Gastrocnemius medialis (tissue), 4 donors: ENCODE results near the gene JAKMIP1. TPM values are rescaled to one million over a fixed set of nuclear protein-coding genes. Genes with fewer than 3 reads are reported as not detected.

ENCODE experiments used
- ATAC-seq, 2 donors: fragments of 150-250 bp; one replicate each; pipeline ENCODE4 v1.9.1; 2016
- DNase-seq, 2 donors: peaks; one replicate each; pipeline ENCODE4 v3.0.0-alpha.2; 2019
- H3K27ac ChIP-seq, 4 donors: fragments of 200-600 bp; sonication (generic); 1 replicate in 1 of 4; 2 replicates in 3 of 4; pipeline ENCODE4 v1.5.1; 2016 to 2018; ENCODE audit warnings: mild to moderate bottlenecking in 2 of 4, moderate library complexity in 1 of 4
- H3K27me3 ChIP-seq, 3 donors: fragments of 200-600 bp; sonication (generic) in 2 of 3; 1 replicate in 1 of 3; 2 replicates in 2 of 3; pipeline versions ENCODE4 v1.5.1 to v1.6.0; 2016 to 2019; ENCODE audit warnings: mild to moderate bottlenecking in 1 of 3, moderate library complexity in 1 of 3
- H3K36me3 ChIP-seq, 2 donors: fragments of 200-600 bp; sonication (generic) in 1 of 2; one replicate each; pipeline ENCODE4 v1.5.1; 2017 to 2018
- H3K4me1 ChIP-seq, 2 donors: fragments of 200-600 bp; sonication (generic) in 1 of 2; one replicate each; pipeline ENCODE4 v1.5.1; 2016 to 2017; ENCODE audit warnings: mild to moderate bottlenecking in 2 of 2
- H3K4me3 ChIP-seq, 4 donors: fragments of 200-600 bp; sonication (generic) in 3 of 4; 1 replicate in 1 of 4; 2 replicates in 3 of 4; pipeline ENCODE4 v1.5.1; 2016 to 2019; ENCODE audit warnings: mild to moderate bottlenecking in 2 of 4
- H3K9me3 ChIP-seq, 3 donors: fragments of 200-600 bp; sonication (generic) in 2 of 3; 1 replicate in 1 of 3; 2 replicates in 2 of 3; pipeline ENCODE4 v1.5.1; 2016 to 2019
- POLR2A ChIP-seq, 2 donors: fragments of 450-650 bp; IDR thresholded peaks; one replicate each; pipeline ENCODE4 v1.6.1; 2017; ENCODE audit warnings: antibody characterized with exemption in 2 of 2, mild to moderate bottlenecking in 2 of 2, moderate library complexity in 2 of 2
- in situ Hi-C, 4 donors: fragments of 200-750 bp; cut with MboI; loops; one replicate each; pipeline versions ENCODE4 v1.15.0 to v1.8.0; 2017; ENCODE audit warnings: low sequenced_read_pairs in 4 of 4
- intact Hi-C: fragments of 100-400 bp; cut with DNase I; formaldehyde crosslinking; loops from one replicate; pipeline ENCODE4 v1.15.1; 2023; ENCODE audit warnings: low total_unique reads
- total RNA-seq, 4 donors: library from RNA; depleted of rRNA; stranded (reverse); fragments of >200 nt; gene quantifications; one replicate each; pipeline versions ENCODE4 v1.1.0 to v1.2.3, GENCODE V29; 2016
- TF ChIP-seq, protein P1 (sequence below), 5 experiments: fragments of 450-650 bp in 3 of 5; fragments of 200-600 bp in 2 of 5; sonication (generic) in 2 of 5; IDR thresholded peaks in 4 of 5; conservative IDR thresholded peaks in 1 of 5; 1 replicate in 4 of 5; 2 replicates in 1 of 5; pipeline ENCODE4 v1.5.1; 2016 to 2019; ENCODE audit warnings: antibody characterized with exemption in 5 of 5, mild to moderate bottlenecking in 3 of 5, moderate library complexity in 3 of 5

The JAKMIP1 gene
- total RNA-seq, 4 donors from 2014 or later: 0.62 TPM; not detected in 3

DNA sequence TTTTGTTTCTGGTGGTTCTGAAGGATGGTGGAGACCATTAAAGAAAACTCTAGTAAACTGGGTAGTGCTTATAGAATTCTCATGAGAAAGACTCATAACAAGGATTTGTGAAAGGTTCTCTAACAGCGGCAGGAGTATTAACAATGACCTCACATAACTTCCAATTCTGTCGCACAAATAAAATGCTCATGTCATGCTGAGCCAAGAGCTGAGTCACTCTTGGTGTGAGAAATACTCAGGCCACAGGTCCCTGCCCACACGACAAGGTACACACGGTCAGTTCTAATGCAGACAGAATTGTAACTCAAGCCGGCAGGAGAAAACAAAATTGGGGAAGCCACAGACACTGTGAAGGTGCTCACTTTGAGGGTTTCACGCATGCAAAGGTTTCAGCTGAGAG lies 147.7 kb downstream of the JAKMIP1 start:
- in situ Hi-C loops (no loop called here), intact Hi-C loops (no loop called here)
- Histone ChIP-seq H3K4me1 (no peaks in the 10 kb centered on the region), H3K9me3 (peaks cover 0 to 2% (median 0%) of the 10 kb centered on the region in 3 donors), H3K36me3 (no peaks in the 10 kb centered on the region), H3K4me3 (no peak overlapping the region), H3K27me3 (peaks cover 0 to 14% (median 0%) of the 10 kb centered on the region in 3 donors), H3K27ac (no peak overlapping the region)
- DNase-seq: no peak
- TF ChIP-seq POLR2A (IDR thresholded peaks at IDR 0.05): no peak
- TF ChIP-seq, protein P1, sequence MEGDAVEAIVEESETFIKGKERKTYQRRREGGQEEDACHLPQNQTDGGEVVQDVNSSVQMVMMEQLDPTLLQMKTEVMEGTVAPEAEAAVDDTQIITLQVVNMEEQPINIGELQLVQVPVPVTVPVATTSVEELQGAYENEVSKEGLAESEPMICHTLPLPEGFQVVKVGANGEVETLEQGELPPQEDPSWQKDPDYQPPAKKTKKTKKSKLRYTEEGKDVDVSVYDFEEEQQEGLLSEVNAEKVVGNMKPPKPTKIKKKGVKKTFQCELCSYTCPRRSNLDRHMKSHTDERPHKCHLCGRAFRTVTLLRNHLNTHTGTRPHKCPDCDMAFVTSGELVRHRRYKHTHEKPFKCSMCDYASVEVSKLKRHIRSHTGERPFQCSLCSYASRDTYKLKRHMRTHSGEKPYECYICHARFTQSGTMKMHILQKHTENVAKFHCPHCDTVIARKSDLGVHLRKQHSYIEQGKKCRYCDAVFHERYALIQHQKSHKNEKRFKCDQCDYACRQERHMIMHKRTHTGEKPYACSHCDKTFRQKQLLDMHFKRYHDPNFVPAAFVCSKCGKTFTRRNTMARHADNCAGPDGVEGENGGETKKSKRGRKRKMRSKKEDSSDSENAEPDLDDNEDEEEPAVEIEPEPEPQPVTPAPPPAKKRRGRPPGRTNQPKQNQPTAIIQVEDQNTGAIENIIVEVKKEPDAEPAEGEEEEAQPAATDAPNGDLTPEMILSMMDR (IDR thresholded peaks at IDR 0.05 in 4 of 5, conservative IDR thresholded peaks at IDR 0.05 in 1 of 5): no peak
- ATAC-seq: no peak

DNA sequence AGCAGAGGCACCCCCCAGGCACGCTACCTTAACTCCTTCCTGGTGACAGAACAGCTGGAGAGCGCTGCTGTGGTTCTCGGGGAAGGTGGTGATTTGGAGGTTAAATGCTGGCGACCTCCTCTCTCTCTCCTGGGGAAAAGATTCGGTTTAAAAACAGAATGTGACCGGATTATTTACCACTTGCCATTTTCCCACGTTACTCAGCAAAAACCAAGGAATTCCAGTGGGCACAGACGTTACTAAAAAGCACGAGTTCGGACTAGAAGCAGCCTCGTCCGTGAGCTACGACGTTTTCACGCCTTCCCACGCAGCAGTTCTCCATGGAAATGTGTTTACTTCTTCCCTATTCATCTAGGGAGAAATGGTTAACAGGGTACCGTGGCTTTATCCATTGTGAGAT lies 149.8 kb downstream of the JAKMIP1 start:
- ATAC-seq: no peak
- H3K4me1 ChIP-seq: no peaks in the 10 kb centered on the region
- peaks cover 0 to 14% (median 0%) of the 10 kb centered on the region in 3 donors for H3K27me3 ChIP-seq
- H3K4me3 ChIP-seq: no peak overlapping the region
- no peaks in the 10 kb centered on the region for H3K36me3 ChIP-seq
- H3K9me3 ChIP-seq: no peaks in the 10 kb centered on the region
- no peak overlapping the region for H3K27ac ChIP-seq
- no peak for DNase-seq
- intact Hi-C loops (no loop called here), in situ Hi-C loops (no loop called here)
- TF ChIP-seq, protein P1 (IDR thresholded peaks at IDR 0.05 in 4 of 5, conservative IDR thresholded peaks at IDR 0.05 in 1 of 5): no peak
- TF ChIP-seq POLR2A (IDR thresholded peaks at IDR 0.05): no peak

DNA sequence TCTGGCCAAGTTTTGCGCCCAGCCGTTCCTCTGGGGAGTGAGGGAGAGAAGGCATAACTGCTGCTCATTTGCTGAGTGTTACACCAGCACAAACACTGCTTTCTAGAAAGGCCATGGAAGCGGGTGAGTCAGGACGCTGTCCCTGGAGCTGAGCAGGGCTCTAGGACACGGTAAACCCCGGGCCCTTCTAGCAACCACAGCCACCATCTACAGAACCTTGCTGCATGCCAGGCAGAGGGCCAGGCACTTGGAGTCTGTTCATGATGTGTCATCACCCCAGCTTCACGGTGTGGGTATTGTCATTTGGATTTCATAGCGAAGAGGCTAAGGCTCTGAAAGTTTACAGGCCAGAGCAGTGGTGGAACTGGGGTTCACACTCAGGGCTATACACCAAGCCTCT lies 150.4 kb downstream of the JAKMIP1 start:
- in situ Hi-C loops: no loop called here
- Histone ChIP-seq H3K36me3 (no peaks in the 10 kb centered on the region), H3K27ac (no peak overlapping the region), H3K4me3 (no peak overlapping the region), H3K27me3 (peaks cover 0 to 14% (median 0%) of the 10 kb centered on the region in 3 donors), H3K9me3 (no peaks in the 10 kb centered on the region), H3K4me1 (no peaks in the 10 kb centered on the region)
- intact Hi-C loops: no loop called here
- TF ChIP-seq, protein P1 (IDR thresholded peaks at IDR 0.05 in 4 of 5, conservative IDR thresholded peaks at IDR 0.05 in 1 of 5): no peak
- no peak for TF ChIP-seq POLR2A (IDR thresholded peaks at IDR 0.05)
- DNase-seq (no peak), ATAC-seq (no peak)

DNA sequence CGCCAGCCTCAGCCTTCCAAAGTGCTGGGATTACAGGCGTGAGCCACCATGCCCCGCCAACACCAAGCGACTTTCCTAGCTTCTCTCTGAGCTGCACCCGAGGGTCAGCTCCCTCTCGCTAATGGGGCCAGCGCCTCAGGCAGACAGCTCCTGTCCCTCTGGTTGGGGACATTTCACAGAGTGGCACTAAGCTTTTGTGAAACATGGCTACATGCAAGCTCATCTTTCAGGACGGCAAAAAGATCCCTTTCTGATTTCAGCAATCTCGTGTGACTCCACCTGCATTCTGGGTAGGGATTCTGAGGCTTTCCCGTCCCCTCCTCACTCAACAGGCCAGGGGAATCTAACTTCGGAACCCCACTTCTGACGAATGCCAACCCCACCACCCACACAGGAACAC lies 151.1 kb downstream of the JAKMIP1 start:
- H3K27me3 ChIP-seq: peaks cover 0 to 14% (median 0%) of the 10 kb centered on the region in 3 donors
- intact Hi-C loops: no loop called here
- no peak for ATAC-seq

More for the DNA sequence above, 151.1 kb downstream of the JAKMIP1 start:
- no peaks in the 10 kb centered on the region for H3K9me3 ChIP-seq
- no peak overlapping the region for H3K27ac ChIP-seq
- TF ChIP-seq POLR2A (IDR thresholded peaks at IDR 0.05): no peak
- TF ChIP-seq, protein P1 (IDR thresholded peaks at IDR 0.05 in 4 of 5, conservative IDR thresholded peaks at IDR 0.05 in 1 of 5): no peak
- H3K4me1 ChIP-seq: no peaks in the 10 kb centered on the region
- no peak for DNase-seq
- no peaks in the 10 kb centered on the region for H3K36me3 ChIP-seq
- no peak overlapping the region for H3K4me3 ChIP-seq
- in situ Hi-C loops: no loop called here
